Measurements from ENCODE around the gene PROK1.

DNA sequence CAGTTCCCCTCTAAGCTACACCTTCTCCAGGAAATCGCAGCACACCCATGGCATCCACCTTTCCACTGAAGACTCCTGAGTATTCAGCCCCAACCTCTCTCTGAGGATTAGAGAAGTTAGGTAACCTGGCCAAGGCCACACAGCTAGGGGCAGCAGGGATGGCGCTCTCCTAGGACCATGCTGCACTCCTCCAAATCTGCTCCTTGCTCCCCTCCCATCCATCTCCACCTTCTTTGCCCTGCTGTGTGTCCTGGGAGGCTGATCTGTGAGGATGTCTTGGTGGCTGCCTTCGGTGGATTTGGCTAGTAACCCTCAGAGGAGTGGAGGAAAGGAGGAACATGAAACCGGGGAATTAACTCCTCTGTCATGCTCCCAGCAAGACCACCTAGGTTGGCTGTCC, 20.0 kb upstream of the PROK1 start:
- TF ChIP-seq, protein P1, sequence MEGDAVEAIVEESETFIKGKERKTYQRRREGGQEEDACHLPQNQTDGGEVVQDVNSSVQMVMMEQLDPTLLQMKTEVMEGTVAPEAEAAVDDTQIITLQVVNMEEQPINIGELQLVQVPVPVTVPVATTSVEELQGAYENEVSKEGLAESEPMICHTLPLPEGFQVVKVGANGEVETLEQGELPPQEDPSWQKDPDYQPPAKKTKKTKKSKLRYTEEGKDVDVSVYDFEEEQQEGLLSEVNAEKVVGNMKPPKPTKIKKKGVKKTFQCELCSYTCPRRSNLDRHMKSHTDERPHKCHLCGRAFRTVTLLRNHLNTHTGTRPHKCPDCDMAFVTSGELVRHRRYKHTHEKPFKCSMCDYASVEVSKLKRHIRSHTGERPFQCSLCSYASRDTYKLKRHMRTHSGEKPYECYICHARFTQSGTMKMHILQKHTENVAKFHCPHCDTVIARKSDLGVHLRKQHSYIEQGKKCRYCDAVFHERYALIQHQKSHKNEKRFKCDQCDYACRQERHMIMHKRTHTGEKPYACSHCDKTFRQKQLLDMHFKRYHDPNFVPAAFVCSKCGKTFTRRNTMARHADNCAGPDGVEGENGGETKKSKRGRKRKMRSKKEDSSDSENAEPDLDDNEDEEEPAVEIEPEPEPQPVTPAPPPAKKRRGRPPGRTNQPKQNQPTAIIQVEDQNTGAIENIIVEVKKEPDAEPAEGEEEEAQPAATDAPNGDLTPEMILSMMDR (IDR thresholded peaks at IDR 0.05), result no peak
- no peak for TF ChIP-seq EZH2 (IDR thresholded peaks at IDR 0.05; ENCODE audit: borderline replicate concordance, insufficient read depth, low read depth, low read length, poor library complexity, severe bottlenecking)

Data from B cell (primary cell).